Activated T-helper 17 cell treated with anti-CD3 and anti-CD28 coated beads, Interleukin-2, amount 50 U/mL, for 72 hours (primary cell): ENCODE data around the gene PIM2. TPM values are rescaled to one million over a fixed set of nuclear protein-coding genes. Genes with fewer than 3 reads are reported as not detected.

ENCODE experiments used
- ATAC-seq: fragments of 150-1000 bp; cut with Tn5 transposase; replicated peaks from 2 replicates; pipeline ENCODE4 v1.10.0; 2021; ENCODE audit warnings: mild to moderate bottlenecking, moderate library complexity
- H3K27ac Mint-ChIP-seq: one replicate; pipeline ENCODE4 v1.8.0; 2022; ENCODE audit warnings: mixed read lengths
- H3K27me3 Mint-ChIP-seq: one replicate; pipeline ENCODE4 v1.8.0; 2022; ENCODE audit warnings: mixed read lengths
- H3K36me3 Mint-ChIP-seq: one replicate; pipeline ENCODE4 v1.8.0; 2022; ENCODE audit warnings: low read depth, mild to moderate bottlenecking, mixed read lengths
- H3K4me1 Mint-ChIP-seq: one replicate; pipeline ENCODE4 v1.8.0; 2022; ENCODE audit warnings: mixed read lengths
- H3K4me3 Mint-ChIP-seq: one replicate; pipeline ENCODE4 v1.8.0; 2022; ENCODE audit warnings: mild to moderate bottlenecking, mixed read lengths
- H3K9me3 Mint-ChIP-seq: one replicate; pipeline ENCODE4 v1.8.0; 2022; ENCODE audit warnings: mixed read lengths
- total RNA-seq, 2 donors: library from RNA; stranded (reverse); gene quantifications; one replicate each; pipeline ENCODE4 v1.2.3, GENCODE V29; 2022

The PIM2 gene
- total RNA-seq, 2 donors from 2014 or later: 350 to 648 TPM

DNA sequence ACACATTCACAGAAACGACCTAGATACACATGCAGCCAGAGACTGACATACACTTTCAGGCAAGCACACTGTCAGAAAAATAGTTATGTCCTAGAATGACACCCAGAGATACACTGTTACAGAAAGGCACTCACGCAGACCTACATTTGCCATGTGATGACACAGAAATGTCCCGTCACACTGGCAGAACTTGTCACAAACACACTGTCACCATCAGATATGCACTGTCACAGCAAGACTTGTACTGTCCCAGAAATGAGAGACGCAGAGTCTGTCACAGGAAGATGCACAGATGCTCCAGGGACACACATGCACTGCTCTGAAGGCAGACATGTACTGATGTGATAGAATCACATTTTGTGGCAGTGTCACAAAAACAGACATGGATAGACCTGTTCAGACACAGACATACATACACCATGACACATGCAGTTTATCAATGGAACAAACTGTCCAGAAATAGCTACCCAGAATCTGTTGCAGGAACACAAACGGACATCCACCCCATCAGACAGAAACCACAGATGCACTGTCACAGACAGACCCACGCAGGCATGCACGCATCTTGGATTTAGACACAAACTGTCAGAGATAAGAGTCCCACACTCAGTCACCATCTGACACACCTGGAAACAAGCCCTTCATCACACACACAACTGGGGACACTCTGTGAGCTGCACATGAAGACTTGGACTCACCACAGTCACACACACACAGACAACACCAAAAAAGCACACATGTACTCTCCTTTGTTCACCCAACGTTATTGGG, 1.3 kb upstream of the PIM2 start:
- Mint-ChIP-seq H3K36me3 (peaks cover 100% of the 10 kb centered on the region), H3K9me3 (no peaks in the 10 kb centered on the region), H3K4me1 (peaks cover 12% of the 10 kb centered on the region), H3K27ac (peak overlapping the region; percentile 98), H3K4me3 (peak overlapping the region; percentile 97), H3K27me3 (no peaks in the 10 kb centered on the region)
- peak; percentile 38 for ATAC-seq

DNA sequence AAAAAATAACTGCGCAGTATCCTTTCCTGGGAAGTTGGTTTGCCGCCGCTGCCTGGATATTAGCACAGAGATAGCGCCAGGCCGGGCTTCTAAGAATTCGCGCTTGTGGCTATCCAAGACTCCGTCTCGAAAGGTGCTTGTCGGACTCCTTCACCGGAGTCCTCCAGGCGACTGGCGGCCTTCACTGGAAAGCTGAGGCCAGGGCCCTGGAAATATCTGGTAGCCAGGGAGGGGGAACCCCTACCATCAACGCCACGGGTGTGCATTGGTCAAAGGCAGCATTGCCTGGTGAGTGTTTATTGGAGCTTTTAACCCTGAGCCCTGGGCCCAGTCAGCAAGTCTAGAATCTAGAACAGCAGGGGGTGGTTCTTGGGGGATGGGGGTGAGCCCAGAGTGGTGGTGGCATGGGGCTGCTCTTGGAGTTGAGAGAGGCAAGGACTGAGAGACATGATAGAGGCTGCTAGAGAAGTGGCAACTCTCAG, 577 bp upstream of the PIM2 start:
- peaks cover 100% of the 10 kb centered on the region for H3K36me3 Mint-ChIP-seq
- peaks cover 10% of the 10 kb centered on the region for H3K4me1 Mint-ChIP-seq
- peak overlapping the region; percentile 97 for H3K4me3 Mint-ChIP-seq
- ATAC-seq: peak; percentile 53
- H3K9me3 Mint-ChIP-seq: no peaks in the 10 kb centered on the region
- H3K27ac Mint-ChIP-seq: peak overlapping the region; percentile 98
- H3K27me3 Mint-ChIP-seq: no peaks in the 10 kb centered on the region

DNA sequence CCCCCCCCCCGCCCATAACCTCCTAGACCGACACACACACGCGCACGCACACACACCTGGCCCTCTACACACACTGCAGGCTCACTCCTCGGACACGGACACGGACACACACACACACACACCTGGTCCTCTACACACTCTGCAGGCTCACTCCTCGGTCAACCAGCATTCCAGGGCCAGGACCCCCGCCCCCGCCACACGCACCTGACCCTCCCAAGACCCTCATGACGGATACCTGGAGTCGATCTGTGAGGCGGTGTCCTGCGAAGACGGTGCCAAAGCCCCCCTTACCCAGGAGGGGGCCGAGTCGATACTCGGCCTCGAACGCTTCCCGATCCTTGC, 552 bp downstream of the PIM2 start:
- Mint-ChIP-seq H3K4me1 (peaks cover 5% of the 10 kb centered on the region), H3K27ac (peak overlapping the region; percentile 98), H3K27me3 (no peaks in the 10 kb centered on the region), H3K4me3 (peak overlapping the region; percentile 97), H3K9me3 (no peaks in the 10 kb centered on the region), H3K36me3 (peaks cover 100% of the 10 kb centered on the region)
- ATAC-seq: no peak

DNA sequence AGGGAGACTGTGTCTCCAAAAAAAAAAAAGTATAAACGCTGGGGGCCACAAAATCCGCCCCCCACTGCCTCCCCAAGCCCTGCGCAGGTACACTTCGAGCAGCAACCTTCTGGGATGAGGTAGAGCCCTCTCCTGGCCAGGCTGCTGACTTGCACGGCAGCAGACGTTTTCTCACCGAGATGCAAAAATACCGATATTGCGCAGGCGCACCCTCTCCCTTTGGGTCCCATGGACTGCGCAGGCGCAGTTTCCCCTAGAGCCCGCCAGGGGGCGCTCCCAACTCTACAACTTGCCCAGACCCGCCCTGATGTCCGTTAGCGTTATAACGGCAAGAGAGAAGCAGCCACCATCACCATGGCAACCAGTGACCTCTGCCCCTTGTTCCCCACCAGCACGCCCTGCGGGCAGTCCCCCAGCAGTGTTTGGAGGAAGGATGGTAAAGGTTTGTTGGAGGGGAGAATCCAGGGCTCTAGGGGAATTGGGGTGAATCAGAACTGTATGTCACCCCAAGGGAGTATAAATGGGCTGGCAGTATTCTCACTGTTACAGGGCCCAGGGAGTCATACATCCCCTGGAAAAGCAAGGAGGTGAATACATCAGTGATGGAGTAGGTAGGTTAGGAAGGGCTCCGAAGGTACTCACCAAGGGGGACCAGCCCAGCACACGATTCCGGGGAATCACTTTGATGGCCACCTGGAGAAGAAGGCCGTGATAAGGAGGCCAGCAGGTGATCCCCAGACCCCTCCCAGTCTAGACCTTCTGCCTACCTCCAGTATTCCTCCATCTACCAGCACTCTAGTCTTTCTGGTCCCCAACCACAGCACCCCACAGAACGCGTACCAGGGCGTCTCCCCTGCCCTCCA, 1.5 kb downstream of the PIM2 start:
- H3K4me3 Mint-ChIP-seq: peak overlapping the region; percentile 97
- peak; percentile 17 for ATAC-seq

DNA sequence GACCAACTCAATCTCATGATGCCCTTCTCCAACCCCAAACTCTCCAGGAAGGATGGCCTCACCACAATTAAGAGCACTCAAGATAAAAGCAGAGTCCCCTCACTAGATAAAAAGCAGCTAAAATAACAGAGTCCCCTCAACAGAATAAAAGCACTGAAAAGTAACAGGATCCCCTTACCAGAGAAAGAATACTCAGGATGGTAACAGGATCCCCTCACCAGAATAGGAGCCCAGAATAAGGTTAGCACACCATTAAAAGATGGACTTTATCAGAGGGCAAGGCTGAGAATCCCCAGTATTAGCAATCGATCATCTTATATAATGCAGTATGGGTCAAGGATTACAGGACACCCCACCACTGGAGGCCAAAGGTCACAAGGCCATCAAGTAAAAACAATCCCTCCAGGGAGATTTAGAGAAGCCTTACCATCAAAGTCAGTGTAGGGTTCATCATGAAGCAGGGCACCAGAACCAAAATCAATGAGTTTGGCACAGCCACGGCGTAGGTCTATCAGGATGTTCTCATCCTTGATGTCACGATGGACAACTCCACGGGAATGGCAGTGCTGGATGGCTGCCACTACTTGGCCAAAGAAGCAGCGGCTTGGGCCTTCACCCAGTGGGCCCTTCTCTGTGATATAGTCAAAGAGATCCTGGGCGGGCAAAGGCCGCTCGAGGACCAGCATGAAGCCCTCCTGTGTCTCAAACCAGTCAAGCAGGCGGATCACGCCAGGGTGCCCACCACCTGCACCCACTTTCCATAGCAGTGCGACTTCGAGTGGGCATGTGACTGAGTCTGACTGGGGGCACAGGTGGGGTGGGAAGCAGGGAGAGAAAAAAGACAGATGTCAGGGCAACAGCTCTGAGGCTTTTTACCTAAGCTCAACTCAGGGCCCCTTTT, 4.0 kb downstream of the PIM2 start:
- H3K4me3 Mint-ChIP-seq: peak overlapping the region; percentile 97
- peaks cover 22% of the 10 kb centered on the region for H3K4me1 Mint-ChIP-seq
- peak overlapping the region; percentile 98 for H3K27ac Mint-ChIP-seq
- no peaks in the 10 kb centered on the region for H3K9me3 Mint-ChIP-seq
- no peaks in the 10 kb centered on the region for H3K27me3 Mint-ChIP-seq
- ATAC-seq: no peak
- peaks cover 100% of the 10 kb centered on the region for H3K36me3 Mint-ChIP-seq

More for the DNA sequence above, 1.5 kb downstream of the PIM2 start:
- peaks cover 8% of the 10 kb centered on the region for H3K4me1 Mint-ChIP-seq
- H3K27ac Mint-ChIP-seq: peak overlapping the region; percentile 98
- H3K36me3 Mint-ChIP-seq: peaks cover 100% of the 10 kb centered on the region
- H3K9me3 Mint-ChIP-seq: no peaks in the 10 kb centered on the region
- H3K27me3 Mint-ChIP-seq: no peaks in the 10 kb centered on the region

DNA sequence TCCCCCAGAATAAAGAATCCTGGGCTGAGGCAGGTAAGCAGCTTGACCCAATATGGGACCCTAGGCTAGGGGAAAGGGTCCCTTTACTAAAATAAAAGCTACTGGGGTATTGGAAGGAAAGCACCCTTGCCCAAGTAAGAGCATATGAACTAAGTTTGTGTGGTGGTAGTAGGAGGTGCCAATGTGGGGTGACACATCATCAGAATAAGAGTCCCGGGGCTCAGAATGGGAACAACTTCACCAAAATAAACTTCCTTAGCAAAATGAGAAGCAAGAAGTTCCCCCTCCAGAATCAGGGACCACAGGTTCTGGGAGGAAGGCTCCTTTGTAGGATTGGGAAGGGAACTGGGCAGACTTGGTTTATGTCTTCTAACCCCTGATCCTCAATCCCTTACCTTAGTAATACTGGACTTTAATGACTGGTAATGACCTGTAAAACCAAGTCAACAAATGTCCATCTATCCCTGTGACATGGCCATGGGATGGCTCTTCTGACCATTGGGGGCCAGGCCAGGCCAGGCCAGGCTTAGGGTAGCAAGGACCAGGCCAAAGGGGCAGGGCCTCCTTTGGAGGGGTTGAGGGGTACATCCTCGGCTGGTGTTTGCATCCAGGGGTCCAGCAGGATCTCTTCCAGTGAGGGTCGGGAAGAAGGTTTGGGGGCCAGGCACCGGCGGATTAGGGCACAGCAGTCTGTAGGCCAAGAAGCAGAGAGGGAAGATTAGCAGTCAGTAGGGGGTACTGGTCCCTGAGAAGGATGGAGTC, 5.0 kb downstream of the PIM2 start:
- H3K36me3 Mint-ChIP-seq: peaks cover 93% of the 10 kb centered on the region
- H3K4me3 Mint-ChIP-seq: peak overlapping the region; percentile 97
- no peaks in the 10 kb centered on the region for H3K9me3 Mint-ChIP-seq
- H3K27me3 Mint-ChIP-seq: no peaks in the 10 kb centered on the region
- H3K4me1 Mint-ChIP-seq: peaks cover 22% of the 10 kb centered on the region
- peak overlapping the region; percentile 98 for H3K27ac Mint-ChIP-seq
- ATAC-seq: no peak

DNA sequence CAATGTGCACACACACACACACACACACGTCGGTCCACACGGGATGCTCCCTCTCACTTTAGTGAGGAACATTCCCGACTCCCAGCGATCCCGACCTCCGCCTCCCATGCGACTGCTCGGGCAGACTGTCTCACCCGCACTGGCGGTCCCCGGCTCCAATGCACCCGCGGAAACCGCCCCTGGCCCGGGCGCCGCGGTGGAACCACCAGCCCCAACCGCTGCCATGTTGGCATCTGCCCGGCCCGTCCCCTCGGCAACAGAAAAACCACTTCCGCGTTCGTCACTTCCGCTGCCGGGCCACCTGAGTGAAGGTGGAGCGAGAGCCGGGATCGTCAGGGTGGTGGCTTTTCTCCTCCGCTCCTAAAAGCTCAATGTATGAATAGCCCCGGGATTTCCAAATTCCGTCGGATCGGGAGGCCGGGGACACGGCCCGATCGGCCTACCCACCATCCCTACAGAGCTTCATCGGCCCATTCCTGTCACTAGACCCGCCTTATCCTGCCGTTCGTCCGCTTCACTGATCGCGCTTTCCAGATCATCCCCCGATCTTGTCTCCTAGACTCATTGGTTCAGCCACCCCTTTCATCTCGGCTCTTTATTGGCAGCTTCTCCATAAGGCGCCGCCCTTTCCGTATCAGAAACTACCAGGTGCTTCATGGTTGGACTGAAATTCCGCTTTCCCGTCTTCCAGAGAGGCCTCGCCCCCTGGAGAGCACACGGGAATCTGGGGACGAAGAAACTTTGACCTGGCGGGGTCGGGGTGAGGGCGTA, 7.2 kb downstream of the PIM2 start, which contains the start of gene SLC35A2:
TSS of gene SLC35A2 (minus strand) at position 235 of the 771 bp plus-strand sequence. CDS start at position 225, 10 bp downstream.
- Mint-ChIP-seq H3K4me3 (peak within 1 kb of the TSS; percentile 97), H3K27me3 (no peaks in the 10 kb centered on the region), H3K4me1 (peaks cover 22% of the 10 kb centered on the region), H3K36me3 (peaks cover 77% of the 10 kb centered on the region), H3K9me3 (no peaks in the 10 kb centered on the region), H3K27ac (peak within 1 kb of the TSS; percentile 98)
- peak; percentile 59 for ATAC-seq

DNA sequence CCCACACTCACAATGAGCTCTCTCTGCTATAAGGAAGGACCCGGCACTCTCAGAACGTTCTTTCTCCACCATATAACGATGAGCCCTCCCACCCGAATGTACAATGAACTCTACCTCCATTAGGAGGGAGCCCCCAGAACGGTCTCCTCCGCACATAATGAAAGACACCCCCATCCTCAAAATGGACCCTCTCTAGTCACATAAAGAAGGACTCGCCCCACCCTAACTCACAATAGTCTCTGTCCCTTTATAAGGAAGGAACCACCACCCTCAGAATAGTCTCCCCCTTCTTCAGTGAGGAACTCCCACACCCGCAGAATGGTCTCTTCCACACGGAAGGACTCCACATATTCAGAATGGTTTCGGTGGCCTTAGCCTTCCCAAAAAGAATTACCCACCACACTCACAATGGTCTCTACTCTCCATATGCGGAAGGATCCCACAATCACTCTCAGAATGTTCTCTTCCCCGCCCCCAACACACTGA, 7.9 kb downstream of the PIM2 start:
- peak; percentile 8 for ATAC-seq
- H3K27me3 Mint-ChIP-seq: no peaks in the 10 kb centered on the region
- peaks cover 22% of the 10 kb centered on the region for H3K4me1 Mint-ChIP-seq
- H3K36me3 Mint-ChIP-seq: peaks cover 70% of the 10 kb centered on the region
- H3K27ac Mint-ChIP-seq: peak overlapping the region; percentile 98
- H3K9me3 Mint-ChIP-seq: no peaks in the 10 kb centered on the region
- H3K4me3 Mint-ChIP-seq: peak overlapping the region; percentile 97

DNA sequence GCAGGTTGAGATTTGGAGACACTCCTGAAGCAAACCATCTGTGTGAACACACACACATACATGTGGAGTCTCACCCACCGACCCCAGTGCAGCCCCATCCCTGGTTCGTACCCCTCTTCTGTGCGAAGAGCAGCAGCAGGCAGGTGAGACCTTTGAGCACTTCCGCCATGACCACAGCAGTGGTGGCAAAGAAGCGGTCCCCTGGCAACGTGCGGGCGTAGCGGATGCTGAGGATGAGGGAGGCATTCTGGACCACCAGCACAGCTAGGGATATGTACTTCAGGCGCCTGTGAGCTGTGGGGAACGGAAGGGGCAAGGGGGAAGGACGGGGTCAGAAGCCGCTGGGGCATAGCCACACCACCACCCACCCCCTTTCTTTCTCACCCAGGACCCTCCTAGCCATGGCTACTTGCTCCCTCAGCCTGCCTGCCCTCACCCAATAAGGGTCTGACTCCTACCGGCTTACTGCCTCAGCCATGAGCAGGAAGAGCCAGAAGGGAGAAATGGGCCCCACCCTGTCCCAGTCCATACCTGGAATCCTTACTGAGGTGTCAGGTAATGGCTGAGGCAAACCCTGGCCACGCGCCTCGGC, 9.0 kb downstream of the PIM2 start:
- no peak overlapping the region for H3K27ac Mint-ChIP-seq
- H3K36me3 Mint-ChIP-seq: peaks cover 68% of the 10 kb centered on the region
- no peaks in the 10 kb centered on the region for H3K27me3 Mint-ChIP-seq
- H3K4me1 Mint-ChIP-seq: peaks cover 22% of the 10 kb centered on the region
- no peak for ATAC-seq
- H3K4me3 Mint-ChIP-seq: peak overlapping the region; percentile 97
- no peaks in the 10 kb centered on the region for H3K9me3 Mint-ChIP-seq

DNA sequence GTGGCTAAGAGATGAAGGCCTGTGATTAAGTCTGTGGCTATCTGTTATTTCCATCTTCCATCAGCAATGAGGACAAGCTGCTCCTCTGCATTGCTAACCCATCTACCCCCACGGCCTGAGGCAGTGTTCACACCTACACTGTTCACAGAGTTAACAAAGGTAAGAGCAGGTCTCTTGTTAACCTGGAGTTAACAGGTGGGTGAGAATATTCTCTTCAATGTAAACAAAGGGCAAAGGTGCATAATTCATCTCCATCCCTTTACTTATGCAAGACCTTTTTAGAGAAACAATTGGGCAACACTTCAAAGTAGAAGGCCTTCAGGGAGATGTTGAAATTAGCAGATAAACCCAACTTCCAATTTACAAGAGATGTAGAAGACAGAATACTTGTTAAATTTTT, 10.2 kb downstream of the PIM2 start:
- Mint-ChIP-seq H3K27me3 (no peaks in the 10 kb centered on the region), H3K27ac (peak overlapping the region; percentile 59), H3K4me1 (peaks cover 22% of the 10 kb centered on the region), H3K4me3 (no peak overlapping the region), H3K9me3 (no peaks in the 10 kb centered on the region), H3K36me3 (peaks cover 62% of the 10 kb centered on the region)
- no peak for ATAC-seq

DNA sequence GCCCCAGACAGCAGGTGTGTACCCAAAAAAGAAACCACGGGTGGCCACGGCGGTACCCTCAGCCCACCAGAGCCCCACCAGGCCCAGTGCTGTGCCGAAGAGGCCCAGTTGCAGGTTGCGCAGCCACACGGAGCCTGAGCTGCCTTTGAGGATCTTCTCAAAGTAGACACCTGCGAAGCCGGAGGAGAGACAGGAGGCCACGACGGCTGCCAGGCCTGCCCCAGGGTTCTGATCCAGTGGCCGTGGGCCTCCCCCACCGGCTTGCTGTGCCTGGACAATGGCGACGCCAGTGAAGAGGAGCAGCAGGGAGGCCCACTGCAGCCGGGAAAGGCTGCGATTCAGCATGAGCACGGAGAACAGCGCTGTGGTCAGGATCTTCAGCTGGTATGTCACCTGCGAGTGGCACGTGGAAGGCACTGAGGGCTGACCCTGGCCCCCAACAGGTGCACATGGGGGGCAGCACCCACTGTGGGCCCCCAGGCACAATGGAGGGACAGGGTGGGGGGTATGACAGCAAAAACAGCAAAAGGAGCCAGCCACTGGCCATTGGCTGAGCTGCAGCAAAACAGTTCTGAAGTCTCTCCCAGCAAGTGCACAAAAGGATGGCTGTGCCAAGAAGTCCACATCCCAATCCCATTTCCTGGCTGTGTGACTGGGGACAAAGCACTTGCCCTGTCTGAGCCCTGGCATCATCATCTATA, 13.6 kb downstream of the PIM2 start:
- Mint-ChIP-seq H3K27ac (no peak overlapping the region), H3K4me1 (no peaks in the 10 kb centered on the region), H3K4me3 (no peak overlapping the region), H3K27me3 (no peaks in the 10 kb centered on the region), H3K36me3 (peaks cover 59% of the 10 kb centered on the region), H3K9me3 (no peaks in the 10 kb centered on the region)
- no peak for ATAC-seq

DNA sequence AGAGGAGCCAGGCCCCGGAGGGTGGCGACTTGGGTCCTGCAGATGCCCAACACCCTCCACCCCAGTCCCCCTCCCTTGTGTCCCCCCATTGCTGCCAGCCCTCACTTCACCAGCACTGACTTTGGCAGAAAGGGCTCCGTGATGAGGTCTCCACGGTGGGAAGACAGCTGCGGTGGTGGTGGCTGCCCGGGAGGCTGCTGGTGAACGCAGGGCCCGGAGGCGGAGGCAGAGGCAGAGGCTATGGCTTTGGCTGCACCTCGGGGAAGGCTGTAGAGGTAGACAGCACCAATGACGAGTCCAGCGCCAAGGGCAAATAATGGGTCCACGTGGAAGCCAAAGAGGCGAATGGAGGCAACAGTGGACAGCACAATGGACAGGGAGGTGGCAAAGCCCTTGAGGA, 14.2 kb downstream of the PIM2 start:
- Mint-ChIP-seq H3K9me3 (no peaks in the 10 kb centered on the region), H3K36me3 (peaks cover 55% of the 10 kb centered on the region), H3K27ac (no peak overlapping the region), H3K27me3 (no peaks in the 10 kb centered on the region), H3K4me1 (no peaks in the 10 kb centered on the region), H3K4me3 (no peak overlapping the region)
- ATAC-seq: no peak
